Natural killer cell treated with Interleukin-12 subunit alpha and Interleukin-12 subunit beta and Interleukin-15 and Interleukin-18, amount 100 ng/mL, for 72 hours (primary cell): ENCODE data around the gene NEDD4L. TPM values are rescaled to one million over a fixed set of nuclear protein-coding genes. Genes with fewer than 3 reads are reported as not detected.
"Not testable (repeated sequence)": the region's sequence is repeated elsewhere in the genome, so short reads cannot be mapped to it uniquely, and the experiment has no call there.

Experiments used
- ATAC-seq, 2 donors: fragments of 150-1000 bp; cut with Tn5 transposase in 1 of 2; sonication (Bioruptor Pico), chemical (Tn5 transposase) in 1 of 2; 2 replicates each; pipeline ENCODE4 v1.10.0; 2021
- DNase-seq: peaks from one replicate; pipeline ENCODE4 v3.0.0; 2022; ENCODE audit warnings: low spot score
- H3K27ac Mint-ChIP-seq, 2 donors: 1 replicate in 1 of 2; 2 replicates in 1 of 2; pipeline ENCODE4 v1.8.0; 2022; ENCODE audit warnings: mixed read lengths in 2 of 2, mild to moderate bottlenecking in 1 of 2, moderate library complexity in 1 of 2
- H3K27me3 Mint-ChIP-seq, 2 donors: 1 replicate in 1 of 2; 2 replicates in 1 of 2; pipeline ENCODE4 v1.8.0; 2022; ENCODE audit warnings: mixed read lengths in 2 of 2
- H3K36me3 Mint-ChIP-seq: one replicate; pipeline ENCODE4 v1.8.0; 2022; ENCODE audit warnings: mixed read lengths
- H3K4me1 Mint-ChIP-seq, 2 donors: 1 replicate in 1 of 2; 2 replicates in 1 of 2; pipeline ENCODE4 v1.8.0; 2022; ENCODE audit warnings: low read depth in 2 of 2, mixed read lengths in 2 of 2, mild to moderate bottlenecking in 1 of 2
- H3K4me3 Mint-ChIP-seq: one replicate; pipeline ENCODE4 v1.8.0; 2022; ENCODE audit warnings: mixed read lengths
- H3K9me3 Mint-ChIP-seq: 2 replicates; pipeline ENCODE4 v1.8.0; 2022; ENCODE audit warnings: mixed read lengths
- total RNA-seq, 2 donors: library from RNA; stranded (reverse); gene quantifications; one replicate each; pipeline ENCODE4 v1.2.3, GENCODE V29; 2022

The NEDD4L gene
- total RNA-seq, 2 donors from 2014 or later: 8.6 to 16.5 TPM

DNA sequence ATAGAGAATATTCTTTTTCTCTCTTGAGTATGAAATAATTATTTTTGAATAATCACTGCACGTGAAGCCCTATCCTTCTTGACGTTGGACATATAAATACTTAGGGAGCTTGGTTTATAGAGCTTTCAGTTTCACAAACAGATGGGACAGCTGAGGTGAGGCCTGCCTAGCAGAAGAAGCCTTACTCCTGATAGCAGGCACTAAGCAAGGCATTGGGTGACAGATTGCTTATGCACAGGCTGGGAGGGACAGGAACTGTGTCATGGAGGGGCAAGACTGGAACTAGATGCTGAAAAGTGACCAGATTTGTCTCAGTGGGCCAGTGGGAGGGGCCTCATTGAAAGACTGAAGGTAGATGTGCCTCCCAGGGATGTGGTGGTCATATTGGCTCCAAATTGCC, 220.8 kb downstream of the NEDD4L start:
- no peaks in the 10 kb centered on the region for H3K27me3 Mint-ChIP-seq
- no peak for ATAC-seq

DNA sequence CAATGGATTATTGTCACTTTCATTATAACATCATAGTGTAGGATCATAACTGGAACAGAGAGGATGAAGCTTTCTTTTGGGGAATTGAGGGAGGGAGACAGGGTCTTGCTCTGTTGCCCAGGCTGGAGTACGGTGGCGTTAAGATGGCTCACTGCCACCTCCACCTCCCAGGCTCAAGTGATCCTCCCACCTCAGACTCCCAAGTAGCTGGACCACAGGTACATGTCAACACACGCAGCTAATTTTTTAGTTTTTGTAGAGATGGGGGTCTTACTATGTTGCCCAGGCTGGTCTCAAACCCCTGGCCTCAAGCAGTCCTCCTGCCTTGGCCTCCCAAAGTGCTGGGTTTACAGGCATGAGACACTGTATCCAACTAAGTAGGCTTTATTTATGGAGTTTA, 221.5 kb downstream of the NEDD4L start:
- not testable (repeated sequence) for DNase-seq, H3K4me1 Mint-ChIP-seq, H3K36me3 Mint-ChIP-seq, ATAC-seq, H3K4me3 Mint-ChIP-seq, H3K27ac Mint-ChIP-seq, H3K9me3 Mint-ChIP-seq, H3K27me3 Mint-ChIP-seq

More for the DNA sequence above, 220.8 kb downstream of the NEDD4L start:
- no peaks in the 10 kb centered on the region for H3K36me3 Mint-ChIP-seq
- H3K4me1 Mint-ChIP-seq: peaks cover 0 to 5% of the 10 kb centered on the region in 2 donors
- H3K27ac Mint-ChIP-seq: no peak overlapping the region
- no peak overlapping the region for H3K4me3 Mint-ChIP-seq
- H3K9me3 Mint-ChIP-seq: no peaks in the 10 kb centered on the region
- no peak for DNase-seq

DNA sequence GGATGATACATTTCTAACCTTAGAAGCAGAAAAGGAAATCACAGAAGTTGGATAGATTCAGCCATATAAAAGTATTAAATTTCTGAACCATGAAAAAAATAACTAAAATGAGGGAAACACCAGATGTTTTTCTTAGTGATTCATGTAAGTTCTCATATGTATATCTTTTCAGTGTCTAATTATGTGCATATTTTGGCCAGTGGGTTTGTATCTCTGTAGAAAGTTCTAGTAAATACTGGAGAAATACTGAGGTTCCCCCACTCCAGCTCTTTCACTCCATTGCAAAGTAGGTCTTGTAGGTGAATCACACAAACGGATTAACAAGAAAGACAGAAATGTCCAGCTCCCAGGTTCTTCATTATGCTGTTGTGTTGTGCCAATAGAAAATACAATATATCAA, 222.3 kb downstream of the NEDD4L start:
- H3K9me3 Mint-ChIP-seq: no peaks in the 10 kb centered on the region
- no peak for DNase-seq
- no peak overlapping the region for H3K4me3 Mint-ChIP-seq
- no peak for ATAC-seq
- H3K27me3 Mint-ChIP-seq: no peaks in the 10 kb centered on the region
- H3K4me1 Mint-ChIP-seq: peaks cover 0 to 5% of the 10 kb centered on the region in 2 donors
- no peaks in the 10 kb centered on the region for H3K36me3 Mint-ChIP-seq
- H3K27ac Mint-ChIP-seq: no peak overlapping the region

DNA sequence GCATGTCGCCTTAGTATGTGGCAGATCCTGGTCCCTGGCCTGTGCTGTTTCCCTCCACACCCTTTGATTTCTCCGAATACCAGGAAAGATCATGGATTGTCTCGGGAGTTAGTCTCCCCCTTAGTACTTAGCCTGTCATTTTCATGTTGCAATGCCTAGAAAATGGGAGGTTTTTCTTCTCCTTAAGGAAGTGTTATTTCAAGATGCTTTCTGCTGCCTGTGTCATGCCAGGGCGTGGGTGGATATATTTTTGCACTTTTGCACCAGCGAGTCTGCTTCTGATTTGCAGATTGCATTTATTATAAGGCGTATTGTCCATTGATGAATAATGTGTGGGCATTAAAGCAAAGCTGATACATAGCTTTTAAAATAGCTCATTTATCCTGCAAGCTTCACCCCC, 223.5 kb downstream of the NEDD4L start:
- no peak overlapping the region for H3K4me3 Mint-ChIP-seq
- H3K36me3 Mint-ChIP-seq: no peaks in the 10 kb centered on the region
- DNase-seq: no peak
- ATAC-seq: no peak
- H3K27me3 Mint-ChIP-seq: no peaks in the 10 kb centered on the region
- no peak overlapping the region for H3K27ac Mint-ChIP-seq
- peaks cover 0 to 5% of the 10 kb centered on the region in 2 donors for H3K4me1 Mint-ChIP-seq
- H3K9me3 Mint-ChIP-seq: no peaks in the 10 kb centered on the region

DNA sequence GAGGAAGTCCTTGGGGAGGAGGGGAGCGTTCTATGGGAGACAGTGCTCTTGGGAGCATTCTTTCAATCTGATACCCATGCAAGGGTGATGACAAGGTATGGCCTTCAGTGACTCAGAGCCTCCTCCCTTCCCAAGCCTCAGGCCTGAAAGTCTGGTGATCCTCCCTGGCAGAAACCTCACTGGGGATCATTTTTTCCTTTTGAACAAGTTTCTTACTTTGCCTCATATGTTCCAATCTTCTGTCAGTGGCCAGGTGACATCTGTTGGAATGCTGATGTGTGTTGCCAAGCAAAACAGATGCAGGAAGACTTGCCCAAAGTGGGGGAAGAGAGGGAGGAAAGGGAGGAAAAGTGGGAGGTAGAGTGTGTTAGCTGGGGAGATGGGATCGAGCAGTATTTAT, 224.8 kb downstream of the NEDD4L start:
- H3K27me3 Mint-ChIP-seq: no peaks in the 10 kb centered on the region
- DNase-seq: no peak
- H3K9me3 Mint-ChIP-seq: no peaks in the 10 kb centered on the region
- peaks cover 0 to 3% of the 10 kb centered on the region in 2 donors for H3K4me1 Mint-ChIP-seq
- H3K36me3 Mint-ChIP-seq: no peaks in the 10 kb centered on the region
- no peak overlapping the region for H3K27ac Mint-ChIP-seq
- H3K4me3 Mint-ChIP-seq: no peak overlapping the region
- ATAC-seq: no peak

DNA sequence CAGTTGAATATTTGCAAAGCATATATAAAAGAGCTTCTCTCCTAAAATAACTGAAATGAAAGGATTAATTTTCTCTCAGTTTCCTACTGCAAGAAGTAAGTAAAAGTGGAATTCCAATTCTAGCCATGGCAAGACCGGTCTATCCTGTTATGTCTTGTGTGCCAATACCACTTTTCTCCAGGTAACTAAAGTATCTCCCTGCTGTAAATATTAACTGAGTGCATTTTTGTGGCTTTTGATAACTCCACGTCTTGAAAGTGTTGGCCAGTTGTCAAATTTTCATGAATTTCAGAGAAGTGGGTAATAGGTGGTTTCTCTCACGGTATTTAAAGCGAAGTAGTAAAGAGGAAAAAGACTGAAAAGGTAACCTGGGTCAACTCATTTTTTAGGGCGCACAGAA, 225.9 kb downstream of the NEDD4L start:
- H3K4me1 Mint-ChIP-seq: peaks cover 0 to 3% of the 10 kb centered on the region in 2 donors

DNA sequence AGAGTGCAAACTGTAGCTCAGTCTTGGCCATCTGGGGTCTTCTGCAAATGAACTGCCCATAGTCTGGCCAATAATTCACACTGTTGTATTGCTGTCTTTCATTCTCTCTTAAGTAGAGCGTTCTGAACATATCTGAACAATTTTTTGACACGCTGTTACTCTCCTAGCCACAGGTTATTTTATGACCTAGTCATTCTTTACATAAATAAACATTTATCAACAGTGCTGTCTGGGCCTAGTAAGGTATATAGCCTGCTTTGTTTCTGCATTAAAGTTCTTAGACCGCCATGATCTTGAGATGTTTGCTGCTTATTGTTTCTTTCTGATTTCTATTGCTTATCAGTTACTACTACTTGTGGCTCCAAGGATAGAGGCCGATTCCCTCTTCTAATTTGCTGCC, 226.4 kb downstream of the NEDD4L start:
- H3K9me3 Mint-ChIP-seq: no peaks in the 10 kb centered on the region
- no peak overlapping the region for H3K27ac Mint-ChIP-seq
- ATAC-seq (no peak), DNase-seq (no peak)
- no peaks in the 10 kb centered on the region for H3K36me3 Mint-ChIP-seq
- H3K4me1 Mint-ChIP-seq: peaks cover 0 to 3% of the 10 kb centered on the region in 2 donors
- H3K4me3 Mint-ChIP-seq: no peak overlapping the region
- no peaks in the 10 kb centered on the region for H3K27me3 Mint-ChIP-seq

More for the DNA sequence above, 225.9 kb downstream of the NEDD4L start:
- ATAC-seq: no peak
- Mint-ChIP-seq H3K27me3 (no peaks in the 10 kb centered on the region), H3K9me3 (no peaks in the 10 kb centered on the region), H3K36me3 (no peaks in the 10 kb centered on the region), H3K27ac (no peak overlapping the region), H3K4me3 (no peak overlapping the region)
- DNase-seq: no peak

DNA sequence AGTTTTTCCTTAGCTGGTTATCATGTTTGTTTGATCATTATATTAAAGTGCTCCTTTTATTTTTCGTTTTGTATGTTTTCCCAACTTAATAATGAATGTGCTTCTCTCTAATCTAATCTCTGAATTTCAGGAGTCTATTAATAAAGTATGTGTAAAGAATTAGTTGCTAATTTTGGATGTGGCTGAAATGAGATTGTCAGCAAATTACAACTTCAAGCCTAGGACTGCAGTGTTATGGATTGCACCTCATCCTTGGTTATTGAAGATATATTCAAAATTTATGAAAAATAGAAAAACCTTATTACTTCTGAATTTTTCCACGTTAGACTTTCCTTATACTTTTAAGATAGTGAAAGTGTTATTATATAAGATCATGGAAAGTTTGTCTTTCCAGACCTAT, 227.7 kb downstream of the NEDD4L start:
- no peaks in the 10 kb centered on the region for H3K36me3 Mint-ChIP-seq

DNA sequence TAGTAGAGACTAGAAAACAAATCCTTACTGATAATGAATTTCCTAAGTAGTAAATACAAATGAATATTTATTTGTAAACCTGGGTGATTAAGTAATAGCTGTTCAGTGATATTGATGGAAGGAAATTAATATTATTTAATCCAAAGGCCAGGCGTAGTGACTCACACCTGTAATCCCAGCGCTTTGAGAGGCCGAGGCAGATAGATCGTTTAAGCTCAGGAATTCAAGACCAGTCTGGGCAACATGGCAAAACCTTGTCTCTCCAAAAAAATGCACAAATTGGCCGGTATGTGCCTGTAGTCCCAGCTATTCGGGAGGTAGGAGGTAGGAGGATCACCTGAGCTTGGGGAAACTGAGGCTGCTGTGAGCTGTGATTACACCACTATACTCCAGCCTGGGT, 228.2 kb downstream of the NEDD4L start:
- Mint-ChIP-seq H3K27me3 (no peaks in the 10 kb centered on the region), H3K9me3 (no peaks in the 10 kb centered on the region), H3K4me3 (no peak overlapping the region), H3K36me3 (no peaks in the 10 kb centered on the region), H3K27ac (no peak overlapping the region), H3K4me1 (peaks cover 0 to 3% of the 10 kb centered on the region in 2 donors)
- DNase-seq (no peak), ATAC-seq (no peak)

More for the DNA sequence above, 227.7 kb downstream of the NEDD4L start:
- no peaks in the 10 kb centered on the region for H3K9me3 Mint-ChIP-seq
- peaks cover 0 to 3% of the 10 kb centered on the region in 2 donors for H3K4me1 Mint-ChIP-seq
- DNase-seq (no peak), ATAC-seq (no peak)
- no peak overlapping the region for H3K27ac Mint-ChIP-seq
- H3K27me3 Mint-ChIP-seq: no peaks in the 10 kb centered on the region
- H3K4me3 Mint-ChIP-seq: no peak overlapping the region

DNA sequence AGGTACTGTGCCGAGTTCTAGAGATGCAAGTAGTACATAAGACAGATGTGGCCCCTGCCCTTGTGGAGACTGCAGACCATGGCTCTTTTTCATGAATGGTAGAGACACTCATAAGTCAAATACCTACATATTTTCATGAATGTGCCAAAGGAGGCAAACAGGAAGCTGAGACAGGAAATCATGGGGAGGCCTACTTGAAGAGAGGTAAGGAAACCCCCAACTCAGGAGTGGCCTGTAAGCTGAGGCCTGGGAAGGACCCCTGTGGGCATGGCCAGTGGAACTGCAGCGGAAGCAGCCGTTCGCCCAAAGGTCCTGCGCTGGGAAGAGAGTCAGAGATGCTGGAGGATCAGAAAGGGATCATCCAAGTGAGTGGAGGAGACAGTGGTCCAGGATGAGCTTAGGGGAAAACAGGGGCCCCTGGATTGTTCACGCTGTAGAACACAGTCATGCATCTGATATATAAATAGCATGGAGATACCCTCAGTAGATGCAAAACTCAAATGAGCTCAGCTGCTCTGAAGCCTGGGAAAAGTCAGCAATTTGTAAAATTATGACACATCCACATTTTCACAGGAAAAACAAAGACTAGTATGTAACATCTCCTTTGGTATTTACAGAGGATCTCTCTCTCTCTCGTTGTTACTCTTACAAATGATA, 228.9 kb downstream of the NEDD4L start:
- no peak for DNase-seq
- no peaks in the 10 kb centered on the region for H3K27me3 Mint-ChIP-seq
- no peaks in the 10 kb centered on the region for H3K36me3 Mint-ChIP-seq
- H3K4me3 Mint-ChIP-seq: no peak overlapping the region
- peak in 1 of 2 donors; percentile 33 for ATAC-seq
- no peak overlapping the region for H3K27ac Mint-ChIP-seq
- H3K4me1 Mint-ChIP-seq: peaks cover 0 to 3% of the 10 kb centered on the region in 2 donors
- H3K9me3 Mint-ChIP-seq: no peaks in the 10 kb centered on the region

DNA sequence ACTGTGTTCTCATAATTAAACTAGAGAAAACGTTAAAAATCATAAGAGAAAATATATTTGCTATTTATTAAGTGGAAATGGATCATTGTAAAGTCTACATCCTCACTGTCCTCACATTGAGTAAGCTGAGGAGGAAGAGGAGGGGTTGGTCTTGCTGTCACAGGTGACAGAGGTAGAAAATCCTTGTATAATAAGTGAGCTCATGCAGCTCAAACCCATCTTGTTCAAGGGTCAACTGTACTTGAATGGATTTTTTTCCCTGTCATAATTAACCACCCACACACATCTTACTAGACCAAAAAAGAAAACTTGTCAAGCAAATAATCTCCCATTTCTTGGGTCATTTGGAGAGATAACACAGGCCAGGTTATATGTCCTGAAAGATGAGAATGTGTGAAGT, 231.2 kb downstream of the NEDD4L start:
- Mint-ChIP-seq H3K4me3 (no peak overlapping the region), H3K36me3 (no peaks in the 10 kb centered on the region), H3K27me3 (no peaks in the 10 kb centered on the region), H3K27ac (no peak overlapping the region), H3K4me1 (peaks cover 0 to 3% of the 10 kb centered on the region in 2 donors), H3K9me3 (no peaks in the 10 kb centered on the region)
- ATAC-seq (no peak), DNase-seq (no peak)

DNA sequence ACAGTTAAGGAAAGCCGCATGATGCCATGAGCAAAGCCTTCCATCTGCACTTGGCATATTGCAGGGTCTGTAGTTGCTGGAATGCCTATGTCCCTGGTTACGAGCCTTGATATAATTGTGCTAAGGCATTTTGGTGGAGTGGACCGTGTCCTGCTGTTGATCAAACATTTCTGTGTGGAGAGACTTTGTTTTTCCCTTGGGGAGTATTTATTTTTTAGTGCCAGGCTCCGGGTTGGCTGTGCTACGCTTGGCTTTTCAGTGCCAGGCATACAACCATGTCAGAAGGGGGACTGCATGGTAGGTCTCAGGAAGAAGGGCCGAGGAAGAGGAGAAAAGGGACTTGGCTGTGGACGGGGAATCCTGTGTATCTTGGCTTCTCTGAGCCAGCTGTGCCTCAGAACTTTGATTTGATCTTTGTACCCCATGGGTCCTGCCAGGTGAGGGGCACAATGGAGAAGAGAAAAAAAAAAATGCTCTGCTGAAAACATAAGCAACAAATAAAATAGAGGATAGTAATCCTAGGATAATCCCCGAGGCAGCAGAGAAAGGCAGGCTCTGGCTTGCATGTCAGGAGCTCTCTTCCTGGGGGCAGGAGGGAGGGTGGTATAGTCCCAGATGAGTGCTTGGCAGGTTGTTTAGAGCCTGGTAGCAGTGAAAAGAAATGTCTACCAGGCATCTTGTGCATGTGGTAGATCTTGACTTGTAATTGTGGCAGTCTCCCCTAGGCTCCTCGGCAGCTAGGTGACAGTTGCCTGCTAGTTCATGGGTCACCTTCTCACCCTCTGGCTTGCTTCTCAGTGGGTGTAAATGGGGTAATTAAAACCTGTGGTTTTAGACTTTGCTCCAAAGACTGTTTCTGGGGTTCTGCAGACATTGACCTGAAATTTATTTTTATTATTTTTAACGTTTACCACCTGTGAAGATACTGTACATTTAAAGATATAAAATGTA, 233.0 kb downstream of the NEDD4L start:
- H3K9me3 Mint-ChIP-seq: no peaks in the 10 kb centered on the region
- no peak overlapping the region for H3K27ac Mint-ChIP-seq
- no peak for ATAC-seq
- H3K4me1 Mint-ChIP-seq: peaks cover 0 to 3% of the 10 kb centered on the region in 2 donors
- no peaks in the 10 kb centered on the region for H3K36me3 Mint-ChIP-seq
- no peak overlapping the region for H3K4me3 Mint-ChIP-seq
- H3K27me3 Mint-ChIP-seq: no peaks in the 10 kb centered on the region
- no peak for DNase-seq

DNA sequence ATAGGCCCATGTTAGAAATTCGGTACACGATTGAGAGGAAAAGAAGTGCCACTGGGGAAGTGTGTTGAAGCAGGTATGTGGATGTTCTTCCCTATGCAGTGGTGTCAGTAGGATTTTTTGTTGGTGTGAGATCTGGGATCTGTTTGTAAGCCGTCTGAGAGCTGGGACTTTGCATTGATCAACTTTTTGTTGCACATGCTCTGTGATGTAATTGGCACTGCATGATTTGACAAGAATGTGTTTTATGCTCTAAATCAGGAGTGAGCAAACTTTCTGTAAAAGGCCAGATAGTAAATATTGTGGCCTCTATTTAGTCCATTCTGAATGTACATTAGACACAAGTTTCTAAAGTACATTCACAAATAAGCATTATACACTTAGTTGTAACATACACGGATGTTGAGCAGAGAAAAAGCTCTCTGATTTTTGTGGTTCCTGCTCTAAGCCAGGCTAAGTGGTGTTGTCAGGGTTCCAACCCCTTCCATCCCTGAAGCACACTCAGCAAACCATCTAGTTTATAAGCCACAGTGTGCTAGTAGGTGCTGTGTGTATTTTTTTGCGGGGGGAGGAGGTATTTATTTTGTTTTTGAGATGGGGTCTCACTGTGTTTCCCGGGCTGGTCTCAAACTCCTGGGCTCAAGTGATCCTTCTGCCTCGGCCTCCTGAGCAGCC, 235.6 kb downstream of the NEDD4L start:
- no peaks in the 10 kb centered on the region for H3K9me3 Mint-ChIP-seq
- DNase-seq (no peak), ATAC-seq (no peak)
- no peak overlapping the region for H3K27ac Mint-ChIP-seq
- no peaks in the 10 kb centered on the region for H3K27me3 Mint-ChIP-seq
- H3K36me3 Mint-ChIP-seq: no peaks in the 10 kb centered on the region
- no peak overlapping the region for H3K4me3 Mint-ChIP-seq
- H3K4me1 Mint-ChIP-seq: no peaks in the 10 kb centered on the region

DNA sequence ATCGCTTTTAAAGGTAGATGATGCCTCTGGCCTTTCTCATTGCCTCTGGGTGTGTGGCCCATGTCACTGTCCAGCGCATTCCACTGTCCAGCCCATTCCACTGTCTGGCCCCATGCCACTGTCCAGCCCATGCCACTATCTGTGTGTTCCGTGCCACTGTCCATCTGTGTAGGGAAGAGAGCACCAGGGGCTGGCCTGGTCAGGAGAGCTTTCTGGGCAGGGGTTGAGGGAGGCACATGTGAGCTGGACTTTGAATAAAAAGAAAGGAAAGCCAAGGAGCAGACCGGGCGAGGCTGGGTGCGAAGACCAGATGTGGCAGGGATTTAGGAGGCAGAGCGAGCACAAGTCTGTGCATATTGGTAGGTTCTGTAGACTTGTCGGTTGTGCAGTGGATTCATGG, 236.2 kb downstream of the NEDD4L start:
- Mint-ChIP-seq H3K27ac (no peak overlapping the region), H3K36me3 (no peaks in the 10 kb centered on the region), H3K27me3 (peaks cover 3 to 4% of the 10 kb centered on the region in 2 donors), H3K9me3 (no peaks in the 10 kb centered on the region), H3K4me1 (no peaks in the 10 kb centered on the region), H3K4me3 (no peak overlapping the region)
- no peak for DNase-seq
- ATAC-seq: peak in 1 of 2 donors; percentile 27
